Renal pelvis (tissue), 3 donors: ENCODE data around the gene AK2. TPM values are rescaled to one million over a fixed set of nuclear protein-coding genes. Genes with fewer than 3 reads are reported as not detected.

Experiments used
- polyA plus RNA-seq, 3 donors: library from polyadenylated mRNA; unstranded; fragments of 120-200 nt; gene quantifications; one replicate each; pipeline ENCODE4 v1.2.1, GENCODE V29; 2013; ENCODE audit not compliant: insufficient read length in 3 of 3

AK2 gene
- polyA plus RNA-seq, 3 donors, result 206 to 247 (median 241) TPM

Other genes with a start within 250 kb of the AK2 start
- 10 to 100 TPM; 55.7 to 65.3 (median 62.2) TPM for gene YARS1, start 219.5 kb downstream of the AK2 start, polyA plus RNA-seq
- 10 to 100 TPM; 24.6 to 43.0 (median 42.1) TPM for gene S100PBP, start 219.2 kb downstream of the AK2 start, polyA plus RNA-seq
- 10 to 100 TPM; 44.2 to 54.0 (median 52.3) TPM for gene FNDC5, start 166.0 kb downstream of the AK2 start, polyA plus RNA-seq
- 1 to 10 TPM in 1 of 3 donors, under 1 TPM in 2; 0.15 to 1.4 (median 0.62) TPM for gene HPCA, start 150.4 kb downstream of the AK2 start, polyA plus RNA-seq
- gene TMEM54, start 135.5 kb downstream of the AK2 start, polyA plus RNA-seq, result 10 to 100 TPM in 1 of 3 donors, 1 to 10 TPM in 2; 7.2 to 10.1 (median 7.4) TPM
- gene RNF19B, start 72.1 kb downstream of the AK2 start, polyA plus RNA-seq, result 10 to 100 TPM; 17.7 to 19.9 (median 18.5) TPM
- 10 to 100 TPM in 1 of 3 donors, 1 to 10 TPM in 2; 7.3 to 10.8 (median 9.9) TPM for gene AZIN2, start 44.3 kb upstream of the AK2 start, polyA plus RNA-seq
- gene TRIM62, start 145.2 kb upstream of the AK2 start, polyA plus RNA-seq, result 1 to 10 TPM; 7.0 to 9.5 (median 7.7) TPM
- 10 to 100 TPM; 64.9 to 77.0 (median 67.5) TPM for gene ZNF362, start 219.6 kb upstream of the AK2 start, polyA plus RNA-seq